MCF 10A (cell line): Measurements from ENCODE around the gene RNF207. TPM values are rescaled to one million over a fixed set of nuclear protein-coding genes. Genes with fewer than 3 reads are reported as not detected.
A peak's percentile ranks its signal among the peaks of the same experiment; 100 is the strongest.

Source experiments
- BruUV-seq: library from RNA; stranded (reverse); fragments of 400-500 nt; replicated peaks from 2 replicates; lab custom pipeline; 2021; lab: Mats Ljungman, UMichigan
- CTCF ChIA-PET: fragments of 300-600 bp; sonication (Branson Sonifier 250); formaldehyde crosslinking; extraction: SDS; loops from one replicate; lab custom pipeline; 2021; ENCODE audit warnings: antibody characterized with exemption, inconsistent platforms; lab: Yijun Ruan, JAX
- POLR2A ChIA-PET: fragments of 300-600, 350-650 bp; sonication (Branson Sonifier 250); formaldehyde crosslinking; extraction: SDS; loops from one replicate; lab custom pipeline; 2020; ENCODE audit warnings: antibody characterized with exemption, inconsistent platforms; lab: Yijun Ruan, JAX
- DNase-seq: peaks from one replicate; pipeline ENCODE4 v3.0.0-alpha.2; 2018; ENCODE audit not compliant: unreplicated experiment
- H3K27ac Mint-ChIP-seq: one replicate; pipeline ENCODE4 v1.8.0; 2022; ENCODE audit warnings: mild to moderate bottlenecking, low read depth, mixed read lengths; ENCODE audit not compliant: unreplicated experiment
- H3K27me3 Mint-ChIP-seq: one replicate; pipeline ENCODE4 v1.8.0; 2022; ENCODE audit warnings: mixed read lengths; ENCODE audit not compliant: insufficient read depth, unreplicated experiment
- H3K36me3 Mint-ChIP-seq: one replicate; pipeline ENCODE4 v1.8.0; 2022; ENCODE audit warnings: mild to moderate bottlenecking, moderate library complexity, mixed read lengths; ENCODE audit not compliant: insufficient read depth, unreplicated experiment
- H3K4me1 Mint-ChIP-seq: one replicate; pipeline ENCODE4 v1.8.0; 2022; ENCODE audit warnings: mixed read lengths; ENCODE audit not compliant: insufficient read depth, unreplicated experiment
- H3K4me3 Mint-ChIP-seq: one replicate; pipeline ENCODE4 v1.8.0; 2022; ENCODE audit warnings: mild to moderate bottlenecking, moderate library complexity, mixed read lengths; ENCODE audit not compliant: unreplicated experiment
- H3K9me3 Mint-ChIP-seq: one replicate; pipeline ENCODE4 v1.8.0; 2022; ENCODE audit warnings: mixed read lengths; ENCODE audit not compliant: unreplicated experiment
- CTCF ChIP-seq: fragments of 200-600 bp; IDR thresholded peaks from one replicate; pipeline ENCODE4 v1.8.0; 2022; ENCODE audit warnings: antibody characterized with exemption, mild to moderate bottlenecking; ENCODE audit not compliant: unreplicated experiment
- intact Hi-C: fragments of 100-400 bp; cut with micrococcal nuclease; formaldehyde crosslinking; loops from 2 replicates; pipeline ENCODE4 v1.14.1; 2022
- total RNA-seq: library from RNA; stranded (reverse); gene quantifications from 2 replicates; pipeline ENCODE4 v1.2.3, GENCODE V29; 2022

The RNF207 gene
- total RNA-seq, 1 experiment from 2014 or later = 6.2 TPM

GRCh38 chr1:6245869-6246496 lies 40.1 kb downstream of the RNF207 start:
- H3K4me1 Mint-ChIP-seq = peaks cover 5% of the 10 kb centered on the region
- POLR2A ChIA-PET = interaction anchor here (0.9 to 1.5 kb wide), 3 partner anchors 11 to 97 kb away, joined by 3 to 9 read pairs (median 4); partner anchors contain the start of gene ICMT
- no peaks in the 10 kb centered on the region for H3K36me3 Mint-ChIP-seq
- CTCF ChIA-PET = interaction anchor here (0.5 to 6.6 kb wide), 53 partner anchors 8 to 387 kb away, joined by 3 to 88 read pairs (median 5); partner anchors contain the start of genes ICMT and RNF207
- peak overlapping the region; percentile 28 for H3K4me3 Mint-ChIP-seq
- peaks cover 27% of the 10 kb centered on the region for H3K27me3 Mint-ChIP-seq
- H3K27ac Mint-ChIP-seq = no peak overlapping the region
- no peak for DNase-seq
- intact Hi-C loops = loop anchor here (1.0 to 2.0 kb wide), 7 partner anchors 35 to 229 kb away; no protein-coding TSS in a partner anchor
- no peaks in the 10 kb centered on the region for H3K9me3 Mint-ChIP-seq
- no peak for TF ChIP-seq CTCF
- no TSS peak for BruUV-seq

GRCh38 chr1:6246497-6247467 lies 40.9 kb downstream of the RNF207 start:
- DNase-seq = peak; percentile 72
- TF ChIP-seq CTCF = peak; percentile 98
- H3K36me3 Mint-ChIP-seq = no peaks in the 10 kb centered on the region
- no peak overlapping the region for H3K27ac Mint-ChIP-seq
- H3K27me3 Mint-ChIP-seq = peaks cover 19% of the 10 kb centered on the region
- BruUV-seq = no TSS peak
- intact Hi-C loops = loop anchor here (1.0 to 2.0 kb wide), 5 partner anchors 35 to 228 kb away; no protein-coding TSS in a partner anchor
- ChIA-PET CTCF (interaction anchor here (0.5 to 6.6 kb wide), 76 partner anchors 9 to 386 kb away, joined by 3 to 88 read pairs (median 4); partner anchors contain the start of genes ICMT and RNF207), POLR2A (interaction anchor here (0.9 to 1.5 kb wide), 4 partner anchors 11 to 155 kb away, joined by 3 to 9 read pairs (median 4); partner anchors contain the start of gene ICMT)
- peaks cover 5% of the 10 kb centered on the region for H3K4me1 Mint-ChIP-seq
- peak overlapping the region; percentile 28 for H3K4me3 Mint-ChIP-seq
- H3K9me3 Mint-ChIP-seq = no peaks in the 10 kb centered on the region

GRCh38 chr1:6247651-6248050 lies 41.7 kb downstream of the RNF207 start:
- no TSS peak for BruUV-seq

More at GRCh38 chr1:6247651-6248050, 41.7 kb downstream of the RNF207 start:
- CTCF ChIA-PET = interaction anchor here (0.5 to 6.6 kb wide), 42 partner anchors 10 to 394 kb away, joined by 3 to 88 read pairs (median 5); no protein-coding TSS in a partner anchor
- peaks cover 5% of the 10 kb centered on the region for H3K4me1 Mint-ChIP-seq
- no peak for TF ChIP-seq CTCF
- H3K9me3 Mint-ChIP-seq = no peaks in the 10 kb centered on the region
- intact Hi-C loops = loop anchor here (2.0 kb wide), 2 partner anchors 191 to 227 kb away; no protein-coding TSS in a partner anchor
- H3K4me3 Mint-ChIP-seq = no peak overlapping the region
- H3K36me3 Mint-ChIP-seq = no peaks in the 10 kb centered on the region
- DNase-seq = no peak
- POLR2A ChIA-PET = interaction anchor here (1.2 kb wide), 1 partner anchor 154 kb away, joined by 3 read pairs; no protein-coding TSS in a partner anchor
- peaks cover 16% of the 10 kb centered on the region for H3K27me3 Mint-ChIP-seq
- H3K27ac Mint-ChIP-seq = no peak overlapping the region
